Measurements from ENCODE around the gene DUSP2. TPM values are rescaled to one million over a fixed set of nuclear protein-coding genes. Genes with fewer than 3 reads are reported as not detected.

The DUSP2 gene
- total and polyA plus RNA-seq, 9 of the 15 experiments (the other 6 are each of a cell fraction or from before 2014, with no cell fraction given): 0.04 to 0.18 TPM; not detected in 7

- CTCF ChIA-PET (ENCODE audit: low intra/inter-chr PET ratio): no interaction called here
- in situ Hi-C loops (cut with MboI): no loop called here
- no TSS peak for BruUV-seq (replicated peaks)
- Histone ChIP-seq H4K20me1 (replicated peaks; ENCODE audit: control insufficient read depth, insufficient read depth, low read length) (no peaks in the 10 kb centered on the region), H3K4me2 (ENCODE audit: insufficient read depth, low read length) (no peak overlapping the region), H2AFZ (ENCODE audit: low read depth, low read length) (no peak overlapping the region), H3K9ac (ENCODE audit: insufficient read depth in 1 of 2, low read depth in 2 of 2, low read length in 2 of 2) (no peak overlapping the region), H3K27ac (ENCODE audit: extremely low read depth, low read depth, low read length) (no peak overlapping the region), H3K4me1 (replicated peaks in 1 of 2; ENCODE audit: control insufficient read depth in 2 of 2, insufficient read depth in 2 of 2, low read length in 2 of 2) (peaks cover 0 to 9% of the 10 kb centered on the region in 2 experiments; a peak in 1 of 5 replicates), H3K36me3 (ENCODE audit: control insufficient read depth, insufficient read depth, low read length) (peaks cover 78% of the 10 kb centered on the region), H3K9me1 (ENCODE audit: control insufficient read depth, insufficient read depth, low read length) (no peaks in the 10 kb centered on the region), H3K4me3 (no peak overlapping the region), H3K79me2 (ENCODE audit: control insufficient read depth, insufficient read depth, low read length) (peaks cover 34% of the 10 kb centered on the region), H3K9me3 (replicated peaks; ENCODE audit: control insufficient read depth, insufficient read depth, low read depth, low read length) (no peaks in the 10 kb centered on the region), H3K27me3 (ENCODE audit: control insufficient read depth in 2 of 2, insufficient read depth in 2 of 2, low read length in 2 of 2) (no peaks in the 10 kb centered on the region)
- POLR2A ChIA-PET: interaction anchor here (0.7 to 1.0 kb wide), 4 partner anchors 8 to 129 kb away, joined by 3 read pairs; no protein-coding TSS in a partner anchor
- FAIRE-seq (no peak), ATAC-seq (no peak), DNase-seq (ENCODE audit: extremely low read depth in 1 of 4, low spot score in 3 of 4) (no peak)
- WGBS (ENCODE audit: insufficient coverage, low coverage, missing lambda C conversion rate): 91% methylated on average over 11 of the region's 11 CpGs
- intact Hi-C loops (cut with micrococcal nuclease): no loop called here
- TF ChIP-seq HOMEZ (CRISPR knock-in tag; IDR thresholded peaks at IDR 0.05): no peak
- TF ChIP-seq NR2F6 (CRISPR knock-in tag; IDR thresholded peaks at IDR 0.05): no peak
- no peak for TF ChIP-seq CHD4 (IDR thresholded peaks at IDR 0.05; ENCODE audit: insufficient read depth, insufficient replicate concordance, low read depth, low read length, poor library complexity, severe bottlenecking)
- TF ChIP-seq PTTG1 (tag; IDR thresholded peaks at IDR 0.05; ENCODE audit: low read depth): no peak
- no peak for TF ChIP-seq HNRNPUL1 (IDR thresholded peaks at IDR 0.05; ENCODE audit: low read length)
- no peak for TF ChIP-seq PHB2 (IDR thresholded peaks at IDR 0.05; ENCODE audit: low read depth)
- no peak for TF ChIP-seq NONO (IDR thresholded peaks at IDR 0.05; ENCODE audit: low read depth in 2 of 2, low read length in 1 of 2)
- TF ChIP-seq KLF1 (tag; IDR thresholded peaks at IDR 0.05): no peak
- no peak for TF ChIP-seq ILF3 (IDR thresholded peaks at IDR 0.05; ENCODE audit: borderline replicate concordance)
- TF ChIP-seq CHD1 (IDR thresholded peaks at IDR 0.05; ENCODE audit: low read length): no peak
- TF ChIP-seq MLLT1 (IDR thresholded peaks at IDR 0.05): no peak
These were observed 46.9 kb upstream of the DUSP2 start for GRCh38 chr2:96191937-96192670.

Measured in K562 (cell line).